Stimulated activated CD8-positive, alpha-beta memory T cell treated with anti-CD3 and anti-CD28 coated beads, Interleukin-7, amount 100 ng/mL, for 1 hour (primary cell): ENCODE data around the gene THUMPD3.

Source experiments
- DNase-seq, 2 donors: peaks; one replicate each; pipeline ENCODE4 v3.0.0-alpha.2; 2020; ENCODE audit warnings: low read depth in 2 of 2

The THUMPD3 gene

DNA sequence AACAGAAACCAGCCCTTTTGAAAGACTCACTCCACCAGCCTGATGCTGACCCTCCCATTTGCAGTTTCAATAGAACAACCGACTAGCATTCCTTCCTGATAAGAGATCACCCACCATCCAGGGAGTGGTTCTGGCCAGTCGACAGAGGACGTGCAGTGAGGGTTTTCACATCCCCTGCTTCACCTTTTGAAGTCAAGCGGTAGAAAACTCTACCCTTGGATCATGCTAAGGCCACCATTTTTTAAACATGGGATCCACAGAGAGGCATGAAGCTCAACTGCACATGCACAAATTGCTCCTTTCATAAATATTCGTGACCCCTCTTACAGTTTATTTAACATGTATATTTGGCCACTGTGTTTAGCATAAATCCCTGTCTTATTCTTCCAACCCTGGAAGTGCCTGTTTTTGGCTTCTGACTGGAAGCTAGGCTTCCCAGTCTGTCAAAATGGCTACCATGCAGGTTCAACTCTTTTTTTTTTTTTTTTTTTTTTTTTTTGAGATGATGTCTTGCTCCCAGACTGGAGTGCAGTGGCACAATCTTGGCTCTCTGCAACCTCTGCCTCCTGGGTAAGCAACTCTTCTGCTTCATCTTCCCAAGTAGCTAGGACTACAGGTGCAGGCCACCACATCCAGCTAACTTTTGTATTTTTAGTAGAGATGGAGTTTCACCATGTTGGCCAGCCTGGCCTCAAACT is 1.0 kb upstream of the THUMPD3 start:
- no peak for DNase-seq

- no peak for DNase-seq
Observed at GRCh38 chr3:9369508-9369907, 6.7 kb downstream of the THUMPD3 start.

GRCh38 chr3:9373465-9373864 is 10.6 kb downstream of the THUMPD3 start:
- no peak for DNase-seq

DNA sequence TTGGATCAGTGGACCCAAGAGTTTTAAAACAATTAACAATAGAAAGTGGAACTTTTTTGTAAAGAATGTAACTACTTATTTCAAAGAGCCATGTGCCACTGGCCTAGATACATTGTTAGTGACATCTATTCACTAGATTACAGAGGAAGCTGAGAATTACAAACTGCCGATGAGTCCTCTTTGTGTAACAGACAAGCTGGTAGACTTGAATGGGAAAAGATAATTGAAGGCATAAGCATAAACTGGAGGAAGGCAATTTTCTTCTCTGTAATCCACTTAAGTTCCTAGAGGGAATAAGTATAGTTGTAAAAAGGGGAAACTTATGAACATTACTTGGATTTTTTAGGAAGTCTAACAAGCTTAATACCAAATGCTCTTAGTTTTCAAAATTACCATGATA is 15.1 kb downstream of the THUMPD3 start:
- no peak for DNase-seq

DNA sequence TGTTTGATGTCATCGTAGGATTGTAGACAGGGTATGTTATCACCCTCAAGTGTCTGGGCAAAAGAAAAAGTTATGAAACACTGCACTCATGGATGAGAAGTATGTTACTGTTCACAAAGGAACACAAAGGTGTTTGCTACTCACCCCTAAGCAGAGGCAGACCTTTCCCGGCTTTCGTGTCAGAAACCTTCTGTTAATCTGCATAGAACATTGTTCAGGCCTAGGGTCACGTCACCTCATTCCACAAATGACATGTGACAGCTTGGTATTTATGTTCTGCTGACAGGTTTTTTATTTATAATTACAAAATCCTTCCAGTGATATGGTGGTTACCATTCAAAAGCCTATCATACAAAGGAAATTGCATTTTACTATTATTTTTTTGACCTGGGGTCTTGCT is 16.5 kb downstream of the THUMPD3 start:
- DNase-seq, result no peak

- no peak for DNase-seq
Observed at GRCh38 chr3:9380014-9380413, 17.2 kb downstream of the THUMPD3 start.

DNA sequence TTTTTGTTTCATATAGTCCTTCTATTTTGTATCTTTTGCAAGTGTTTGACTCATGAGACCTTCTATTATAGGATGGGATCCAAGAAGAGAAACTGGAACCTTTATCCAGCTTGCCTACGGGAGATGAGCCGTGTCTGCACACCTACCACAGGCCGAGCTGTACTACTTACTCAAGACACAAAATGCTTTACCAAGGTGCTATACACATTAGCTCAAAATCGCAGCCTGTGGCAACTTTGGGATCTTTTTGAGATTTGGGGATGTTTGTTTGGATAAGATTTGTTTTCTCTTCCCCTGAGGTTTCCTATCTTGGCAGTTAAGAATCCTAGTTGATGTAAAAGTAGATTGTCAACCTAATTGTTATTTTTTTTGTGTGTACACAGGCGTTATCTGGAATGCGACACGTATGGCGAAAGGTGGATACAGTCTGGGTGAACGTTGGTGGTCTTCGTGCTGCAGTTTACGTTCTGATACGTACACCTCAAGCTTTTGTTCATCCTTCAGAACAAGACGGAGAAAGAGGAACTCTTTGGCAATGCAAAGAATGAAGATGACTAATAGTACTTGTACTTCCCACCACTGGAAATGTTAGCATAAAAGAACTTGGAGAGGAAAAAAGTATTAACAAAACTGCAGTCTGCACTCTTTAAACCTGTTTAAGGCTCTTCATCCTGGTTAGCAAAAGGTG is 21.4 kb downstream of the THUMPD3 start:
- no peak for DNase-seq

DNA sequence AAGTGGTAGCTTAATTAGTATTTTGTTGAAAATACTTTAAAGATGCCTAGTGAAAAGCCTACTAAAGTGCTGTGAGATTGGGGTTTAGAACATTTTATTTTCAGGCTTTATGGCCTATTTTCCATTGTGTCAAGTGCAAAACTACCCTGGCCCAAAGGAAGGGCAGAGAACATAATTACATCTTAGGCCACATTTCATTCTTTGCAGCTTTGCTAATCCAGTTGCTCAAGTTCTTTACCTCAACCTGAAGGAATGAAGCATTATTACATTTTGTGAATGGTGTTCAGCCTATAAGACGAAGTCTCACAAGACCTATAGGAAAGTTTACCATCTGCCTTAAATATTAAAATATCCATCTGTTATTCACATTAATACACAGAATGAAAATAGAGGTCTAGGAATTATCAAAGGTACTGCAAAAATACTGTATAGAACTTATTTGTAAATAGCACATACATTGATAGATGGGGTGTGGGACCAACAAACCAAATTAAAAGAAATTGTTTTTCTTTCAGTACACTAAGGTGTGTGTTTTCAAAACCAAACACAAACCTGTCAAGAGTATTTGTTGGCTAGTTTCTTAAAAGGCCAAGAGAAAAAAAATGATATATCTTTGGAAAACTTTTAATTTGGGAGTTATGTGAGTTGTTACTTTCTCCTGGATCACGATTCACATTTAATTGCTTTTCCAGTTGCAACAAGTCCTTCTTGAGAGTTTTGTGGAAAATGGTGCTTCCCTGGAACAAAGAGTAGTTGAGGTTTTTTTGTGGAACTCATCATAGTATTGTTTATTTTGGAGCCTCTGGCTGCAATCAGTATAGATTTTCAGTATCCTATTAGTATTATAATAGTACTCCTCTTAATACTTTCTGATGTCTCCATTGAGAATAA is 22.6 kb downstream of the THUMPD3 start:
- no peak for DNase-seq

GRCh38 chr3:9386078-9386459 is 23.2 kb downstream of the THUMPD3 start:
- DNase-seq, result no peak

DNA sequence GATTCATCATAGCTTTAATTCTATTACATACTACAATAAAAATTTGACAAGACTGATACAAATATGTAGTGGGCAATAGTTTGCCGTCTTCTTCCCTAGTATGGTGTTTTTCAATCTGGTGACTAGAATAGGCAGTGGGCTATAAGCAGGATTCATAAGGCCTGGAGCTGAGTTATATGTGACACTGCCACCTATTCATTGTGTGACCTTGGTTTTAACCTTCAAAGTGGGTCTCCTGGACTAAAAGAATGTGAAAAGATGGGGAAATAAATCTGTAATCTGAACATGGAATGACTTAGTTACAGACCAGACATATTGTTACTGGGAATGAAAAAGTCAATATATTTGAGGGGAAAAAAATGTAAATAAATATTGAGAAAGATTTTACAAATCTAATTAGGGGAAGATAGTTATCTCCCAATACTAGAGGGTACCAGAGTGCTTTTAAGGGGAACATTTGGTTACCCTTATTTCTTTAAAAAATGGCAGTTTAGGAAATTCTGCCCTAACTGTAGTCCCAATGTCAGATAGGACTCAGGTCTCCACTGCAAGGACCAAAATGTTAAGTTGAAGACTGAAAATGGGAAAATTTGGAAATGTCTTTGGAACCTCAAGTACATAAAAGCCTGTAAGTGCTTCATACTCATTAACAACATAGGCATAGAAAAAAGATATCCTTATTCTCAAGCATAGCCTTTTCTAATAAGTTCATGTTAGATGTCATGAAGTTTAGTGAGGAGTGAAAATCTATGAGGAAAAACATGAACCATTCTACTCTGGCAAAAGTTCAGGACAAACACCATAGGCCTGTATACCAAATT is 23.9 kb downstream of the THUMPD3 start:
- no peak for DNase-seq

DNA sequence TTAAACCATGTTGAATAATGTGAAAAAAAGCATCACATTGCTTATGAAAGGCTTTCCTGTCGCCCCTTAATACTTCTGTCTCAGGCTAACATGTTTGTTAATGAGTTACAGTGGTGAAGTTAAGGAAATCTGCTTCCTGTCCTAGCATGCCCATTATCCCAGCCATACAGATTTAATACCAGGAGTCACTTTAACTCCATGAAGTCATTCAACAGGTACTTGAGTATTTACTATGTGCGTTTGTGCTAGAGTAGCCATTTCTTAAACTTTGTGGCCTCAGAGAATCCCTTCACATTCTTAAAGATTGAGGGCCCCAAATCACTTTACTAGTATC is 24.4 kb downstream of the THUMPD3 start:
- no peak for DNase-seq

DNA sequence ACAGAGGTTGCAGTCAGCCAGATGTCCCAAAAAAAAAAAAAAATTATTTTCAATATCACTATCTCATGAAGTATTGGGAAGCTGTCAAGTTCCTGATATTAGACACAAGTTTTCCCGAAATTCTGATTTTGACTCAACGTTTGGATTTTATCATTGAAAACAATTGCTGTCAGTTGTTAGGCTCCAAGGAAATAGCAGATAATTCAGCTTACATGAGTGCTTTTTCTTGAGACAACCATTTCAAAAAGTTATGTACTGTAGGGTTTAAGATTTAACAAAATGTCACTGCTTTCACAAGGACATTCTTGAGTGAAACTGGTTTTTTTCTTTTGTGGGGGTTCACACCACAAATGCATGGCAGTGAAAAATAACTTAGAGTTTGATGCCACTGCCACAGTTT is 25.3 kb downstream of the THUMPD3 start:
- no peak for DNase-seq

- no peak for DNase-seq
Observed at GRCh38 chr3:9388562-9389272, 25.9 kb downstream of the THUMPD3 start.

- no peak for DNase-seq
Observed at GRCh38 chr3:9390265-9390888, 27.5 kb downstream of the THUMPD3 start.

DNA sequence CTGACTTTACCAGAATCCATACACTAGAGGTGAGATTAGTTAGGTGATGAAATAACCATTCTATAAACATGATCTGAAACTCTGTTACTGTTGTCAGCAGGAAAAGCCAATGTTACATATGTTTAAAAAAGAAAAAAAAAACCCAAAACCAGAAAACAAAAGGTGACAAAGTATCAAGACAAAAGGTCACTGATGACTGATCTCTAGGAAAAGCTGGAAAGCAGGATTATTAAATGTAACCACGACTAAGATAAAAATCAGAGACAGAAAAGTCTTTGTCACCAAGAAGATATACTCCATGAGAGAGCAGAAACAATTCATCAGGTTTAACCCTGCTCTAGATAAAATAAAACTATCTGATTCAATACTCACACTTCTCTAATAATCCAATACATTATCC is 29.2 kb downstream of the THUMPD3 start:
- no peak for DNase-seq

DNA sequence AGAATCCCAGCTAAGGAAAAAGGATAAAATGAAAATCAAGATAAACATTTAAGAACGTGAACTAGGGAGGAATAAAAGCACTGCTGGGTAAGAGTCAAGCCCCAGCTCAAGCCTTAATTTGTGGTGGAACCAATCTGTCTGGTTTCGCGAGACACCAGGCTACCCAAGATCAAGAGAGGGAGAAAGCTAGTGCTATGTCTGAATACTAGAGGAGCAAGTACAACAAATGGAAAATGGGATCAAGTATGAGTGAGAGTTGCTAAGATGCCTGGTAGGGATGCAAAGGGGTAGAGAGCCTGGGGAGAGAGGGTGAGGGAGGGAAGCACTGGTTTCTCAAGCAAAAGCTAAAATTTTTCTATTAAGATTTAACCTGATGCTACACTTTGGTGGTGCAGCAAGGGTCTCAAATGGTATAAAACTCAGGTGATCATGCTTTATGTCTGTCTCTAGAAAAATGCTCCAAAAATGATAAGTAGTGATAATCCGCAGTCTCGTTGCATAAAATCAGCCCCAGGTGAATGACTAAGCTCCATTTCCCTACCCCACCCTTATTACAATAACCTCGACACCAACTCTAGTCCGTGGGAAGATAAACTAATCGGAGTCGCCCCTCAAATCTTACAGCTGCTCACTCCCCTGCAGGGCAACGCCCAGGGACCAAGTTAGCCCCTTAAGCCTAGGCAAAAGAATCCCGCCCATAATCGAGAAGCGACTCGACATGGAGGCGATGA is 32.9 kb downstream of the THUMPD3 start:
- DNase-seq, result no peak

DNA sequence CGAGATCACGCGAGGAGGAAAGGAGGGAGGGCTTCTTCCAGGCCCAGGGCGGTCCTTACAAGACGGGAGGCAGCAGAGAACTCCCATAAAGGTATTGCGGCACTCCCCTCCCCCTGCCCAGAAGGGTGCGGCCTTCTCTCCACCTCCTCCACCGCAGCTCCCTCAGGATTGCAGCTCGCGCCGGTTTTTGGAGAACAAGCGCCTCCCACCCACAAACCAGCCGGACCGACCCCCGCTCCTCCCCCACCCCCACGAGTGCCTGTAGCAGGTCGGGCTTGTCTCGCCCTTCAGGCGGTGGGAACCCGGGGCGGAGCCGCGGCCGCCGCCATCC is 33.4 kb downstream of the THUMPD3 start:
- DNase-seq, result peak in 1 of 2 donors; percentile 56

- DNase-seq, result peak; percentile 97 to 99
Observed at GRCh38 chr3:9396632-9397331, 33.9 kb downstream of the THUMPD3 start.

- peak; percentile 99 for DNase-seq
Observed at GRCh38 chr3:9397332-9397905, 34.6 kb downstream of the THUMPD3 start, which contains the start of gene SETD5. SETD5 (plus strand) TSS chr3:9397615; CDS start chr3:9428939, 31,324 bp downstream.
